ENCODE measurements around the gene SLC9A5. TPM values are rescaled to one million over a fixed set of nuclear protein-coding genes. Genes with fewer than 3 reads are reported as not detected.

Gene SLC9A5
- total and polyA plus RNA-seq, 10 of the 15 experiments (the other 5 are each of a cell fraction or from before 2014, with no cell fraction given): 0.26 to 5.7 (median 1.5) TPM

- TF ChIP-seq E2F8 (IDR thresholded peaks at IDR 0.05; ENCODE audit: low read depth, partially characterized antibody) (no peak), IRF4 (IDR thresholded peaks at IDR 0.05; ENCODE audit: low read depth, low read length) (no peak), CEBPB (IDR thresholded peaks at IDR 0.05; ENCODE audit: borderline replicate concordance in 1 of 2, low read depth in 2 of 2, low read length in 2 of 2) (no peak), ZNF207 (IDR thresholded peaks at IDR 0.05; ENCODE audit: borderline replicate concordance) (no peak), YBX1 (IDR thresholded peaks at IDR 0.05) (no peak), EP300 (IDR thresholded peaks at IDR 0.05; ENCODE audit: borderline replicate concordance in 1 of 2, control insufficient read depth in 1 of 2, low read depth in 2 of 2, low read length in 2 of 2) (no peak), ZBTB33 (IDR thresholded peaks at IDR 0.05) (no peak), TCF3 (IDR thresholded peaks at IDR 0.05; ENCODE audit: borderline replicate concordance, insufficient read depth, low read depth, low read length) (no peak), MXI1 (IDR thresholded peaks at IDR 0.05; ENCODE audit: low read depth, low read length) (no peak), EED (IDR thresholded peaks at IDR 0.05; ENCODE audit: low read depth) (no peak), PAX5 (IDR thresholded peaks at IDR 0.05; ENCODE audit: borderline replicate concordance, low read depth, low read length) (no peak)
Measured at GRCh38 chr16:67268136-67268579, 19.4 kb downstream of the SLC9A5 start (continued).
